Stimulated activated CD8-positive, alpha-beta memory T cell treated with anti-CD3 and anti-CD28 coated beads, Interleukin-15, amount 100 ng/mL, for 1 hour (primary cell): ENCODE measurements around the gene CAMK2N2.
A peak's percentile ranks its signal among the peaks of the same experiment; 100 is the strongest.

ENCODE experiments used
- DNase-seq: peaks from one replicate; pipeline ENCODE4 v3.0.0-alpha.2; 2020; ENCODE audit warnings: low read depth

CAMK2N2 gene

DNA sequence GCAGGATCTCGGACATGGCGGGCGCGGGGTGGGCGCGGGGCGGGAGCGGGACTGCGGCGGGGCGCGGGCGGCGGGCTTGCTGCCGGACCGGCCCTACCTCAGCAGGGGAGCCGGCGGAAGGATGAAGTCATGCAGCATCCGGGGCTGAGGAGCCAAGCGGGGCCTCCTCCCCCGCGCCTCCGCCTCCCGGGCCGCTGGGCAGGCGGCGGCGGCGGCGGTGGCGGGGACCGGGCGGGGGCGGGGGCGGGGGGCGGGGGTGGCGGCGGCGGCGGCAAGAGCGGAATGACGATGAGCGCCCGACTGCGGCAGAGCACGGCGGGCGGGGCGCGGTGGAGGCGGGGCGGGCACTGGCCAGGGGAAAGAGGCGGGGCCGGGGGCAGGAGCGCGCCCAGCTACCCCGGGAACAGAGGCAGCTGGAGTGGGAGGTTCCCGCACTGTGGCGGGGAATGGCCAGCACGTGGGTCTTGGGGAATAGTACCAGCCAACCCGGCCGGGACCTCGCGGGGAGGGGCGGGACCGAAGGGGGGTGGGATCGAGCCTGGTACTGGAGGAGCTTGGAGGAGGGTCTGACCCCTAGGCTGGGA is at the start of gene CAMK2N2:
CAMK2N2 (minus strand) TSS at position 284 of the 584 bp plus-strand sequence; CDS start at position 16, 268 bp downstream.
- DNase-seq, result no peak

DNA sequence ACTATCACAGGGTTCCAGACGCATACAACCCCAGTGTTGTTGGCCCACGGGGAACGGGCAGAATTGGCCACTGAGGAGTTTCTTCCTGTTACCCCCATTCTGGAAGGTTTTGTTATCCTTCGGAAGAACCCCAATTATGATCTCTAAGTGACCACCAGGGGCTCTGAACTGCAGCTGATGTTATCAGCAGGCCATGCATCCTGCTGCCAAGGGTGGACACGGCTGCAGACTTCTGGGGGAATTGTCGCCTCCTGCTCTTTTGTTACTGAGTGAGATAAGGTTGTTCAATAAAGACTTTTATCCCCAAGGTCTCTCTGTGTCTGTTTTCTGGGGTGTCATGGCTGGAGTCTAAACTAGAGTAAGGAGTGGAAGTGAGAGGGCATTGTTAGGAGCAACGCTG is 47.4 kb upstream of the CAMK2N2 start:
- DNase-seq, result no peak

DNA sequence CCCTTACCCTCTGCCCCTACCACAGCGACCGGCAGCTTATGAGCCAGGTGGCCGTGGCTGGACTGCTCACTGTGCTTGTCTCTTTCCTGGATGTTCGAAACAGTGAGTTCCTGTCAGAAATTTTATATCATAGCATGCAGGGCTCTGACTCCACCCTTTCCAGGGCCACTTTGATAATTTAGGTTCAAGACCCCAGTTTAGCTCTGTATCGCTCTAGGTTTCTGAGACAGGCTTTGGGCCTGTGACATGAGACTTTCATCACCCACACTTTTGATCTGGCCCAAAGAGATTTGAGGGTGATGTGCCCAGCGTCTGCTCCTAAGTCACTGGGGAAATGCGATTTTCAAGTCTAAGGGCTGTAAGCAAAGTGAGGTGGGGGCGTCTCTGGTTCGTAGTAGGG is 46.6 kb upstream of the CAMK2N2 start:
- DNase-seq, result no peak

DNA sequence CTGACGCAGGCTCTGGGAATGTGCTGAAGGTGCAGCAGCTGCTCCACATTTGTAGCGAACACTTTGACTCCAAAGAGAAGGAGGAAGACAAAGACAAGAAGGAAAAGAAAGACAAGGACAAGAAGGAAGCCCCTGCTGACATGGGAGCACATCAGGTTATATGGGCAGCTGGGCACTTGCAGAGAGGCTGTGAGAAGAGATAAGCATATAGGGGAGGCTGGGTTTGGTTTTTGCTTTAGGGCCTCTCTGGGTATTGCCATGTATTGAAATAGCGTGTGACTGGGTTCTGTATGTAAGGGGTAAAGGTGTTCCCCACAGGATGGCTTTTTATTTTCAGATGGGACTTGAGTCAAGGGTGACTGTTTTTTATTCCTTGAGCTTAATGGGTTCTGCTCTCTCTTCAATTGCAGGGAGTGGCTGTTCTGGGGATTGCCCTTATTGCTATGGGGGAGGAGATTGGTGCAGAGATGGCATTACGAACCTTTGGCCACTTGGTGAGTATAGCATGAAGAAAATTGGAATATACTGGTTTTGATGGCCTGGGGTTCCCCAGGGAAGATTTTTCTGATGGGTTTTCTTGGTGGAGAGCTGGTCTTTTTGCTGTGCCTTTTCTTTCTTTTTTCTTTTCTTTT is 45.1 kb upstream of the CAMK2N2 start:
- DNase-seq, result no peak

DNA sequence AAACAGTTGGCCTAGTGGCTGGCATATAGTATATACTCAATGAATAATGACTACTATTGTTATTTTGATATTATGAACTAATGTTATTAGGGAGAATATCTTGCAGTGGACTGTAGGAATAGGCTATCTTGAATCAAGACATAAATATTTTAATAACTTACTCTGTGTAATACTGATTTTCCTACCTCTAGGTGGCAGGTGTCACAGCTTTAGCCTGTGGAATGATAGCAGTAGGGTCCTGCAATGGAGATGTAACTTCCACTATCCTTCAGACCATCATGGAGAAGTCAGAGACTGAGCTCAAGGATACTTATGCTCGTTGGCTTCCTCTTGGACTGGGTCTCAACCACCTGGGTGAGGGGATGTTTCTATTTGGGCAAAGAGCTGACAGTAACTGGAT is 44.2 kb upstream of the CAMK2N2 start:
- DNase-seq, result no peak

DNA sequence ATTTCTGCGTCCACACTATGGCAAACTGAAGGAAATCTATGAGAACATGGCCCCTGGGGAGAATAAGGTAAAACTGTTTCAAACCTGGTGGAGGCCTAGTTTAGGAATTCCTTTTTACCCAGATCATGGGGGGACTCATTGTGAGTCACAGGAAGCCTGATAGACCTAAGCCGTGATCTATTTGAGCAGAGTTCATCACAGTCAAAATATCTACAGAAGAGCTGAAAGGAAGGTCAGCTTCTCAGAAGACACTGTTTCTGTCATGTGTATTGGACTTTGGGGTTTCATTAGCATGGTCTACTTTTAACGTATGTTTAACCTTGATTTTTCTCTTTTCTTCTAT is 39.0 kb upstream of the CAMK2N2 start:
- no peak for DNase-seq

DNA sequence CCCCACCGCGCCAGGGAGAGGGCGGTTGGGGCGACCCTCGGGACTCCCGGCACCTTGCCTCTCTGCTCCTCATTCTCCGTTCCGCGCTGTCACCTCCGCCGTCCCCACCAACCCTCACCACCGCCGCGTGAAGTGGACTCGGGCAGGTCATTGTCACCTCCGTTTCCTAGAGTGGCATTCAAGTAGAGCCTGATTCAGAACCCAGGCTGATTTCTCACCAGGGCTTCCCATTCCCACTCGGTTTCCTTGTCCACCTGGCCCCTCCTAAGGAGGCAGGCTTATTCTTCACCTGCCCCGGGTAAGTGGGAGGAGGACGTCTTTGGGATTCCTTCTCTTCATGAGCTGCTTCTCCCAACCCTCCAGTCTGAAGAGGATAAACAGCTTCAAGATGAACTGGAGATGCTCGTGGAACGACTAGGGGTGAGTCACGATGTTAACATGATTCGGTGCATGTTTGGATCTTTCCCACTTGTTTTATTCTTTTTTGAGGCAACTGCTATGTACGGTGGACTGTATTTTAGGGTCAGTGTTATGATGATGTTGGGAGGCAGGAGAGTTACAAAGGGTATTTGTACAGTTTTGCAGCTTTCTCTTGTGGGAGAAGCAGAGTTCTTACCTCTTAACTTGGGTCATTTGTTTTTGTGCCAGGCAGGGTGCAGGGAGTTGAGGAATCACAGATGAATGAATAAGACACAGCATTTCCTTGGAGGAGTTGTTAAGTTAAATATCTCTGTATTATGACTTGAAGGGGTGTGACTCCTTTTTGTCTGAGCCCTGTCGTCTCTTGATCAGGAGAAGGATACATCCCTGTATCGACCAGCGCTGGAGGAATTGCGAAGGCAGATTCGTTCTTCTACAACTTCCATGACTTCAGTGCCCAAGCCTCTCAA is 38.4 kb upstream of the CAMK2N2 start:
- no peak for DNase-seq

DNA sequence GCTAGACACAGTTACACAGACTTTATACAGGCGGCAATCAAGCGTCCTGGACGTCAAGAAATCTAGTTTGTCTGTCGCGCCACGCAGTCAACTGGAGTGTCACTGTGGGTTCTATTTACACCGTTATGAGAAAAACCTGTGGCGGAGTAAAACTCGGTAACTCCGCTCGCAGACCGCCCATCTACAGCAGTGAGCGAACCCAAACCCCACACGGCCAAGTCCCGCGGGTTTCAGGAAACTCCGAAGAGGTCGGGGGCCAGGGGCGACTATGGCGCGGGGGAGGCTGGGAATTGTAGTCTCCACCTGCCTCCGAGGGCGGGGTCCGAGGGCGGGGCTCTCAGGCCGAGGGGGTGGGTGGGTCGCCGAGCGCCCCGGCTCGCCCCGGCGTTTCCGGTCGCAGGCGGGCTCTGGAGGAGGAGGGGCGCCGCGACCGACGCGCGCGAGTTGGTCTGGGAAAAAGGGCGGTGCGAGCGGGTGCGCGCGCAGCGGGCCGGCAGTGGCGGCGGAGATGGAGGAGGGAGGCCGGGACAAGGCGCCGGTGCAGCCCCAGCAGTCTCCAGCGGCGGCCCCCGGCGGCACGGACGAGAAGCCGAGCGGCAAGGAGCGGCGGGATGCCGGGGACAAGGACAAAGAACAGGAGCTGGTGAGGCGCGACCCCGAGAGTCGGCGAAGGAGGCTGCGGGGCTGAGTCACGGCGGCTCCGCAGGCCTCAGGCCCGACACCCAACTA is 37.6 kb upstream of the CAMK2N2 start, which contains the start of gene PSMD2:
PSMD2 (plus strand) TSS at position 483 of the 729 bp plus-strand sequence; CDS start at position 509, 26 bp downstream.
- peak; percentile 97 for DNase-seq

DNA sequence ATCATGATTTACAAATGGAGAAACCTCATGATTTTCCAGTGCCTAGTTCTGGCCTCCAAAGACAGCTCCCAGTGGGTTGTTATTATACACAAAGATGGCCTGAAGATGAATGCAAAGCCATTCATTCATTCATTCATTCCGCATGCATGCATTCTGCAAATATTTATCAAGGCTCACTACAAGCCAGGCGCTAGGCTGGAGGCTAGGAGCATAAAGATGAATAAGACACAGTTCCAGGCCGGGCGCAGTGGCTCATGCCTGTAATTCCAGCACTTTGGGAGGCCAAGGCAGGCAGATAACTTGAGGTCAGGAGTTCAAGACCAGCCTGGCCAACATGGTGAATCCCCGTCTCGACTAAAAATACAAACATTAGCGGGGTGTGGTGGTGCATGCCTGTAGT is 35.3 kb upstream of the CAMK2N2 start:
- no peak for DNase-seq

DNA sequence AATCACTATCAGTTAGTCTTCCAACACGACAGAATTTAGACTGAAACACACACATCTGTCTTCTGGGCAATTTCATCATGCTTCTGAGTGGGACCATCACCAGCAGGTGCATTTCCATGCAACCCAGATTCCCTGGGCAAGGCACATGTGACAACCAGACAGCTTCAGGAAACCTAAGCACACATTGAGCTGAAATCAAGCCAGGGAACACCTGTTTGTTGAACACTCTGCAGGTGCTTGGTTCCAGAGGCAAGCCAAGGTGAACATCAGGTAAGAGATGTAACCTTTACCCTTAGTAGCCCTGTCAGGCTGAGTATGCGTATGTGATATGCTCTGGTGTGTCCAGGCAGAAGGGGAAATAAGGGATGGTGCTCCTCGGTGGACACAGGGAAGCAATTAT is 34.4 kb upstream of the CAMK2N2 start:
- no peak for DNase-seq

DNA sequence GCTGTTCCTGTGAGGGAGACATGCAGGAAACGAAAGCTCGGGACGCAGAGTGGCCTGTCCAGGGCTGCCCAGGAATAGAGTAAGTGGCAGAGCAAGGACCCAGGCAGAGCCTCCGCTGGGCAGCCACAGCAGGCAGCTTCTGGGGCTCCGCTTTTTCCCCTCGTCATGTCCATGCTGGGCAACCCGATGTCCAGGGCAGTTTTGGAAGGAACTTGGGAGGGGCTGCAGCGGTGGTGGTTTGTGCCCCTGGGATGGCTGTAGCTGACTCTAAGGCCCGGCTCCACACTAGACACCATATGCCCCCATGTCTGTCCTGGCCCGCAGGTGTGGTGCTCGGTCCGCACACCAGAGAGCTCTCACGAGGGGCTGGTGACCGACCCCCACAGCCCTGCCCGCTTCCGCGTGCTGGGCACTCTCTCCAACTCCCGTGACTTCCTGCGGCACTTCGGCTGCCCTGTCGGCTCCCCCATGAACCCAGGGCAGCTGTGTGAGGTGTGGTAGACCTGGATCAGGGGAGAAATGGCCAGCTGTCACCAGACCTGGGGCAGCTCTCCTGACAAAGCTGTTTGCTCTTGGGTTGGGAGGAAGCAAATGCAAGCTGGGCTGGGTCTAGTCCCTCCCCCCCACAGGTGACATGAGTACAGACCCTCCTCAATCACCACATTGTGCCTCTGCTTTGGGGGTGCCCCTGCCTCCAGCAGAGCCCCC is 30.5 kb upstream of the CAMK2N2 start:
- DNase-seq, result no peak

DNA sequence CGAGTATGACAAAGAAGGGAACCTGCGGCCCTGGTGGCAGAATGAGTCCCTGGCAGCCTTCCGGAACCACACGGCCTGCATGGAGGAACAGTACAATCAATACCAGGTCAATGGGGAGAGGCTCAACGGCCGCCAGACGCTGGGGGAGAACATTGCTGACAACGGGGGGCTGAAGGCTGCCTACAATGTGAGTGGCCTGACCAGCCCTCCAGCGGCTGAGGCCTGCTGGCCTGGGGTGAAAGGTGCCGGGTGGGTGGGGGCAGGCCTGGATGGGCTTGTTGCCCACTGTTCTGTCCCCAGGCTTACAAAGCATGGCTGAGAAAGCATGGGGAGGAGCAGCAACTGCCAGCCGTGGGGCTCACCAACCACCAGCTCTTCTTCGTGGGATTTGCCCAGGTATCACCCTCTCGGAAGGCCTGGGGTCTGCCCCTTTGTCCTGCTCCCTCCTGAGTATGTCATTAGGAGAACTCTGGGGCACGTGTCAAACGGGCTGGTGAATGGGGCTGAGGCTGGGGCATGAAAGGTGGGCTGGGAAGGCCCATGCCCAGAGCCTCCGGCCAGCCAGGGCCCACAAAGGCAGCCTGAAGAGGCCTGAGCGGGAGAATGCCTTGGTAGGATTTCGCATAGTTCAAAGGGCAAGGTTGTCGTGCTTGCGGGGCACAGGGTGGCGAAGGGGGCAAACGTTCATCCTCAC is 29.8 kb upstream of the CAMK2N2 start:
- DNase-seq, result no peak

DNA sequence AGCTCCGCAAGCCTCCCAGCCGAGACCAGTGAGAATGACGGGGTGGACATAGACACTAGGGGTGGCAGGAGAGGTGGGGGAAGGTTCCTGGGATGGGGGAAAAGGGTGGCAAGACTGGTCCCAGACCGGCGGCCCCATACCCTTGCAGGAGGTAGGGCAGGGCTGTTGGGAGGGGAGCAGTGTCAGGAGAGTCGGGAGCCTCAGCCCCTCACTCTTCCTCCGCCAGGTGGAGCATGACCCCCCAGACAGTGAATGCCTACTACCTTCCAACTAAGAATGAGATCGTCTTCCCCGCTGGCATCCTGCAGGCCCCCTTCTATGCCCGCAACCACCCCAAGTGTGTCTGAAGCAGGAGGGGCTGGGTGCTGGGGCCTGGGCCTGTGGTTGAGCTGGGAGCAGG is 29.0 kb upstream of the CAMK2N2 start:
- DNase-seq, result no peak

DNA sequence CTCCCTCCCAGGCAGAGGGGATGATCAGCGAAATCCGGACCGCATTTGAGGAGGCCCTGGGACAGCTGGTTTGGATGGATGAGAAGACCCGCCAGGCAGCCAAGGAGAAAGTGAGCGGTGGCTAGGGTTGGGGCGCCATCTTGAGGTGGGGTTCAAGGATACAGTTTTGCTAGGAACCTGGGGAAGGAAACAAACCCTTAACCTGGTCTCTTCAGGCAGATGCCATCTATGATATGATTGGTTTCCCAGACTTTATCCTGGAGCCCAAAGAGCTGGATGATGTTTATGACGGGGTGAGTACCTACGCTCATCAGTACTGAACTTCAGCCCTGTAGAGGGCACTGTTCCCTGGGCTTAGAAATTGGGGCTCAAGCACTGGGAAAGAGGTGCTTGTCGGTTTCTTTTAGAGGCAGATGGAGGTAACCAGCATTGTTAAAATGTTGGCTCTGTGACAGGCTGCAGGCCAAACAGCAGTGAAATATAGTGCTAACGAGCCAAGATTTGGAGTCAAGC is 28.1 kb upstream of the CAMK2N2 start:
- DNase-seq, result peak; percentile 41

DNA sequence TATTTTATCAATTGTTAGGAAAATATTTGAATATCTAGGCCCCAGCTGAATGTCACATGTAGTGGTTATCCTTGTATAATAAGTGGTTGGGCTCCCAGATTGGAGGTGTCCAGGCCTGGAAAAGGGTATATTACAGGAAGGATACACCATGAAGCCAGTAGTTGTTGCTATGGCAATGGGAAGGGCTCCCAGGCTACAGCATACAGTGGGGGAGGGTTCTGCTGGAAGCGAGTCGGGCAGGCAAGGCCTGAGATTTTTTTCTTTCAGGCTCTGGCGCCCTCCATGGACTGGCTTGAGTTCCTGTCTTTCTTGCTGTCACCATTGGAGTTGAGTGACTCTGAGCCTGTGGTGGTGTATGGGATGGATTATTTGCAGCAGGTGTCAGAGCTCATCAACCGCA is 23.3 kb upstream of the CAMK2N2 start:
- no peak for DNase-seq

DNA sequence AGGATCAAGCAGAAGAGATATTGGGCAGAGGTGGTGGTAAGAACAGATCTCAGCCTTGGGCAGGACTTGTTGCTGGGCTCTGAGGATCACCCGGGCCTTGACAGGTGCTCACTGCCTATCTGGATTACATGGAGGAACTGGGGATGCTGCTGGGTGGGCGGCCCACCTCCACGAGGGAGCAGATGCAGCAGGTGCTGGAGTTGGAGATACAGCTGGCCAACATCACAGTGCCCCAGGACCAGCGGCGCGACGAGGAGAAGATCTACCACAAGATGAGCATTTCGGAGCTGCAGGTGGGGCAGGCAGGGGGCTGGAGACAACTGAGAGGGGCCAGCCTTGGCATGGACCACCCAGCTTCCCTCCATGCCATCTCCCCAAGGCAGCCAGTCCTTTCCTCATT is 22.3 kb upstream of the CAMK2N2 start:
- DNase-seq, result no peak

DNA sequence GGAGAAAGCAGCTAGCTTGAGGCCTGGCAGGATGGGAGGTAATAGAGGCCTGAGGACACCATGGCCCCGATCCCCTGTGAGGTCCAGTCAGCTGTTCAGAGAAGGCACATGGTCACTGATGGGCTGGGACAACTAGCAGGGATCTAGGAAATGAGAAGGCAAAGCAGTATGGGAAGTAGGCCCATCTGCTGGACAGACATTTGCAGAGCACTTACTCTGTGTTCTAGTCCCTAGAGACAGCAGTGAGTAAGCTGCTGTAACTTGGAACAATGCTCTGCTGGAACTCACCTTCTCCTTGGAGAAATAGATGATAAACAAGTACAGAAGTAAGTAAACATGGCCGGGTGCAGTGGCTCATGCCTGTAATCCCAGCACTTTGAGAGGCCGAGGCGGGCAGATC is 21.6 kb upstream of the CAMK2N2 start:
- DNase-seq, result no peak

DNA sequence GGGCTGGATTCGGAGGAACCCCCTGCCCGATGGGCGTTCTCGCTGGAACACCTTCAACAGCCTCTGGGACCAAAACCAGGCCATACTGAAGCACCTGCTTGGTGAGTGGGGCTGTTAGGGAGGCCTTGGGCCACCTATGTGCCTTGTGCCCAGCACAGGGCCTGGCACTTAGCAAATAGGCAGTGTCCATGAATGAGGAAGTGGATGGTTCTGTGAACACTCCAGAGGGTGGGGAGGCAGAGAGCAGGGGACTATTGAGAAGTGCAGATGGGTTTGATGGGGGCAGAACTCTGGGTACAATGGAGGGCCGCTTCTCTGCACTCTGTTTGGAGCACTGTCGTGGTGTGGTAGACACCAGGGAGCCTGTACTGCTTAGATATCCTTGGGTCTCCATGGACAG is 16.0 kb upstream of the CAMK2N2 start:
- no peak for DNase-seq

DNA sequence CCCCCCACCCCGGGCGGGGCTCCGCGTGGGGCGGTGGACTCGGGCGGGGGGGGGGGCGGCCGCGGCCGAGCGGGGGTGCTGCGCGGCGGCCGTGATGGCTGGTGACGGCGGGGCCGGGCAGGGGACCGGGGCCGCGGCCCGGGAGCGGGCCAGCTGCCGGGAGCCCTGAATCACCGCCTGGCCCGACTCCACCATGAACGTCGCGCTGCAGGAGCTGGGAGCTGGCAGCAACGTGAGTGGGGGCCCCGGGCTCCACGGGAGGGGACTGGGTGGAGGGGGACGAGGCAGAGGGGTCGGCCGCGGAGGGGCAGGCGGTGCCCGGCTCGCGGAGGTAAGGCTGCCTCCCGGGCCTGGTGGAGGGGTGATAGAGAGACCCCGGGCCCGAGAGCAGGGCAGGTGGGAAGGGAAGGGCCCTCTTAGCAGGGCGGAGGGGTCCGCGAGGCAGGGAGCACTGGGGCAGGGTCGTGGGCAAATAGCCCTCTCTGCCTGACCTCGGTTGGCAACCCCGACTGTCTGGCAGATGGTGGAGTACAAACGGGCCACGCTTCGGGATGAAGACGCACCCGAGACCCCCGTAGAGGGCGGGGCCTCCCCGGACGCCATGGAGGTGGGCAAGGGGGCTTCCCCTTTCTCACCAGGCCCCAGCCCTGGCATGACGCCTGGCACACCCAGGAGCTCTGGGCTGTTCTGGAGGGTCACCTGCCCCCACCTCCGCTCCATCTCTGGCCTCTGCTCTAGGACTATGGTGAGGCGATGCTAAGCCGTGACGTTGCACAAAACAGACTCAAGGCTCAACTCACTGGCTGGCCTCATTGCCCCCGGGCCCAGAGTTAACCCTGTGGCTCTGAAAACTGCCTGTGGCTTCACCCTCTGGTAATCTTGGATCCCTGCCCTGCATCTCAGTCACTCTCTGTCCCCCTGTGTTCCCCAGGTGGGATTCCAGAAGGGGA is 14.9 kb upstream of the CAMK2N2 start, which contains the start of gene ECE2:
ECE2 (plus strand) TSS at position 62 of the 950 bp plus-strand sequence; CDS start at position 194, 132 bp downstream.
- DNase-seq, result no peak

DNA sequence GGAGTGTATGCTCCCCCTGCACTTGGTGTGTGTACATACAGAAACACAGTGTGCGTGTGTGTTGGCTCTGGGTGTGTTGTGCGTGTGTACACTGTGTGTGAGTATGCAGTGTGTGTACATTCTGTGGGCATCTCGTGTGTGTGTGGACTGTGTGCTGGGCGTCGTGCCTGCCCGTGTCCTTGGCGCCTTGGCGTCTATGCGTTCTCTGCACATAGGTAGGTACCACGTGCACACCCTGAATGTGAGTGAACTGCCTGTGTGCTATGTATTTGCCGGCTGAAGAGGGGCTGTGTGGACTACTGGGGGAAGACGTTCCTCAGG is 14.0 kb upstream of the CAMK2N2 start:
- DNase-seq, result no peak
